NCI-H187 (cell line): ENCODE results near the gene CMIP.
"Not testable (repeated sequence)": the region's sequence is repeated elsewhere in the genome, so short reads cannot be mapped to it uniquely, and the experiment has no call there.

ENCODE experiments used
- DNase-seq, 2 experiments: peaks; one replicate each; lab custom pipeline; 2025; lab: John Stamatoyannopoulos, UW

The CMIP gene

DNA sequence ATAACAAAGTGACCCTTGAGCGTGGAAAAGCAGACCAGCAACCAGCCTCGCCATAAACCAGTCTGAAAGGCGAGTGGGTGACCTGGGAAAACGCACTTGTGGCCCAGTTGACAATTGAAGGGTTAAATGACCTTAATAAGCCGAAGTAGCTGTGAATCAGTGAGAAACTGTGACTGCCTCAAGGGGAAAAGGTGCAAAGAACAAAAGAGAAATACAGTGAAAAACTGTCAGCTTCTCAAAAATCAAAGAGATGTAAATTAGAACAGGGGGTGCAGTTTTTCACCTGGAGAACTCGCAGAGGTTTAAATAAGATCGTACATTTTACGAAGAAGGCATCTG, 124.1 kb downstream of the CMIP start:
- DNase-seq = no peak

GRCh38 chr16:81569361-81570034, 124.9 kb downstream of the CMIP start:
- DNase-seq = no peak

DNA sequence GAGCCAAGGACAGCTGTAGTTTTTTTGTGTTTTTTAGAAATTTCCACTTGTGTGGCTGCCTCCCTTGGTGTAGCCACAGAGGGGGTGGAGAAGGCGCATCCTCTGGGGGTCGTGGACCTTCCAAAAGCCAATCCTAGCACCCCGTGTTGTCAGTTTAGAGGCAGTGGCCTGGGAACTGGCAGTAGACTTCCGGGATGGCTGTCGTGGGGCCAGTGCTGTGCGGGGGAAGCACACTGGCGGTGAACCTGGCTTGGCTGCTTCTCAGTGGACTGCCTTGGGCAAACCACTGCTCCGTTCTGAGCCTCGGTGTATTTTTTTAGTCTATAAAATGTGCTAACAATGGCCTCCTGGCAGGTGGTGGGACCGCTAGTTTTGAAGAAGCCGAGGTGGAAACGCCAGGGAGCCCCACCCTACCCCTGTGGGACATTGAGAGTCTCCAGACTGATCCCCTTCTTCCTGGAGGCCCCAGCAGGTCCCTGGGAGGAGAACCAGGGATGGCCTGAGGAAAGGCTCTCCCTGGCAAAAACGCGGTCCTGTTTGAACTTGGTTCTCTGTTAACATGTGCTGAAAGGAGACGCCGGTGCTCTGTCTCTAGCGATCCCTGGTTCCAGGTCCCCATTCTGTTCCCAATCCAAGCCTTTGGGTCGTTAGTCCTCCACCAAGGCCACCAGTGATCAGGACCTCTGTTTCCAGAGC, 125.7 kb downstream of the CMIP start:
- no peak for DNase-seq

GRCh38 chr16:81571175-81571574, 126.6 kb downstream of the CMIP start:
- no peak for DNase-seq

DNA sequence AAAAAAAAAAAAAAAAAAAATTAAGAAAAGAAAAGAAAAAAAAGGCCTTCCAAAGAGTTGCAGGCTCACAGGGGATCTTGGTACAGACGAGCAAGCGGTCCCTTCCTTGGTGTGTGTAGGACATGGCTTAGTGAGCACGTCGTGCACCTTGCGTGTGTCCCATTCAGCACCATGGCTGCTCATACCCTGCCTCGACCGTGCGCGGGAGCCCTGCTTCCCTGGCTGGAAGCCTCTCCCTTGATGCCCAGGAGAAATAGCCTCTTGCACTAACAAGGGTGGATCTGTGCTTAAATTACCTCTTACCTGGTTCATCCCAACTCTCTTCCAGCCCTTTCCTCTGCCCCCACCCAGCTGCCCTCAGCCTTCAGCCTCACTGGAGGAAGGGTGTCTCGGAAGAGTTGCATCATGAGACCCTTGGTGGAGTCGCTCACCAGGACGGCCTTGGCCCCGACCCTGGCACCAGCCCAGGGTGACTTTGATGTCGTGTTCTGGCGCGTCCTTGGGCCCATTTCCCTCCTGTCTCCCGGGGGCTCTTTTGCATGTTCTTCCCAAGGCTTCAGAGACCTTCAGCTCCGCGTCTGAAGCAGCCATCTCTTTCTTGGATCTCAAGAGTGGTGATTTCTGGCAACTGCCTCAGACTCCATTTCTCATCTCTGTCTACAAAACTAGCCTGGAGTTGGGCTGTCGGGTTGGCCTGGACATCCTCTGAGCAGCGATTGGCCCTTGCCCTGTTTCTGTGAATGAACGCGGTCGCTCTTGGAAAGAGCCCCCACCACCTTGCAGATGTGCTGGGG, 127.2 kb downstream of the CMIP start:
- no peak for DNase-seq

DNA sequence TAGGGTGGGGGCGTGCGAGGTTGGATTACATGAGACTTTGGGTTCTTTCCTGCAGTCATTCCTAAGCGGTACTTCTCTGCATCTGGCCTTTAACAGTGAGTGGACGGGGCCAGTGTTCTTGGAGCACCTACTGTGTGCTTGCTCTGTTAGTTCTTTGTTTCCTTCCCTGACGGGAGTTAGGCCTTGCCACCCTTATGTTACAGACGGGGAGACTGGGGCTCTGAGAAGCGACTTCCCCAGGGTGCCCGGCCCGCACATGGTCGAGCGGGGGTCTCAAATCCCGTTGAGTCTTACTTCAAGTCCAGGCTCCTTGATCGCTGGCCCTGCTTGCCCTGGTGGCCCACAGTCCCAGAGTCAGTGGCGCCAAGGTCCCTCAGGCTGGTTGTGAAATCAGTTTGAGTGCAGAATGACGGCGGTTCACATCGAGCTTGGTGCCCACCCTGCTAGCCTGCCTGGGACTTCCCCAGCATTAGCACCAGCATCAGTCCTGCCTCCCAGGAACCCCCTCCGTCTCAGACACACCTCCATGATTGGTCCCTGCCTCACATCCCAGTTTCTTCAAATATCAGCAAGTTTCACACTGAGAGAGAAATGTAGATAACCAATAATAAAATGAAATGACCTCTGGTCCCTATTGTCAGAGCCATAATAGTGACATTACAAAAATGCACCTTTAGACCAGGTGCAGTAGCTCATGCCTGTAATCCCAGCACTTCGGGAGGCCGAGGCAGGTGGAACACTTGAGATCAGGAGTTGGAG, 128.0 kb downstream of the CMIP start:
- no peak for DNase-seq

GRCh38 chr16:81573533-81574020, 129.0 kb downstream of the CMIP start:
- DNase-seq = no peak

DNA sequence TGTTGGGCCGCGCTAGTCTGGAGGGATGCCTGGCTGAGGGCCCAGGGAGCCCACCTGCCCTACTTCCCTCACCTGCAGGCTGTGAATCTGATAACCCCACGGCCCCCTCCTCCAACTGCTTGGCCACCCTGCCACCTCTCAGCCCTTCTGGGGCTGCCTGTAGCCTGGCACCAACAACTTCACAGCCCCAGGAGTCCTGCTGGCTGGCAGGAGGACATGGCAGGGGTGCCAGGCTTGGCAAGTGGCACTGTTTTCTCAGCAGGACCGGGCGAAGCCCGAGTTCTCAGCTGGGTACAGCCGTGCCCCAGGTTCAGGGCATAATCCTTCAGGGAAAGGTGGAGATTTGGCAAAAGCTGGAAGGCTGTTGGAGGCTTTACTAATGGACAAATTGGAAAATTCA, 129.6 kb downstream of the CMIP start:
- DNase-seq = no peak

DNA sequence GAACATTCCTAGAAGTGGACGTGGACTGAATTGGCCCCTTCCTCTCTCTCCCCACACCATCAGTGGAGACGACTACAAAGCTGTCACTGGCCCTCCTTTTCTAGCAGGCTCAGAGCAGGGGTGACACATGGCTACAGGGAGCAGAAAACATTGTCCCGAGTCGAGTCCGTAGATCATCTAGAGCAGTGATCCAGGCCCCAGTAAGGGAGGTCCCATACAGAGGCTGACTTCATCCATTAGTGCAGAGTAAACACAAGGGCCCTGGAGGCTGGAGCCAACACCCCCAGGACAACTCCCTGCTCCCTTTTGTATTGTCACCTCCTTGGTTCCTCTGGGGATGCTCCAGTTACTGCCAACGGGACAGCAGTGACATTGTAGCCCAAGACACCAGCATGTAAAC, 130.7 kb downstream of the CMIP start:
- DNase-seq = no peak

DNA sequence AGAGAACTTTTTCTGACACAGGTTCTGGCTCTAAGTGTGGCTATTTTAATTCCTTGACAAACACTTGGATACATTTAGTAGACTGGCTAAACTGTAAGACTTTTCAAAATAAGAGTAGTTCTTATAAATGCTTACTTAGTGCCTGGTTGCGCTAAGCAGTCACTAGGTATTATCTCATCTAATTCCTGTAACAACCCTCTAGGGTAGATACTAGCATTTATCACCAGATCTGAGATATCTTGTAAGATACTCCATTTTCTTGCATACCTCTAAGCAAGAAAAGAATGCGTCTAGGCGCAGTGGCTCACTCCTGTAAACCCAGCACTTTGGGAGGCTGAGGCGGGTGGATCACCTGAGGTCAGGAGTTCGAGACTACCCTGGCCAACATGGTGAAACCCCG, 131.2 kb downstream of the CMIP start:
- no peak for DNase-seq

GRCh38 chr16:81576696-81577095, 132.1 kb downstream of the CMIP start:
- DNase-seq = no peak

- not testable (repeated sequence) for DNase-seq
These were observed 132.7 kb downstream of the CMIP start for GRCh38 chr16:81577272-81577671.

- no peak for DNase-seq
These were observed 133.5 kb downstream of the CMIP start for GRCh38 chr16:81578076-81578475.

DNA sequence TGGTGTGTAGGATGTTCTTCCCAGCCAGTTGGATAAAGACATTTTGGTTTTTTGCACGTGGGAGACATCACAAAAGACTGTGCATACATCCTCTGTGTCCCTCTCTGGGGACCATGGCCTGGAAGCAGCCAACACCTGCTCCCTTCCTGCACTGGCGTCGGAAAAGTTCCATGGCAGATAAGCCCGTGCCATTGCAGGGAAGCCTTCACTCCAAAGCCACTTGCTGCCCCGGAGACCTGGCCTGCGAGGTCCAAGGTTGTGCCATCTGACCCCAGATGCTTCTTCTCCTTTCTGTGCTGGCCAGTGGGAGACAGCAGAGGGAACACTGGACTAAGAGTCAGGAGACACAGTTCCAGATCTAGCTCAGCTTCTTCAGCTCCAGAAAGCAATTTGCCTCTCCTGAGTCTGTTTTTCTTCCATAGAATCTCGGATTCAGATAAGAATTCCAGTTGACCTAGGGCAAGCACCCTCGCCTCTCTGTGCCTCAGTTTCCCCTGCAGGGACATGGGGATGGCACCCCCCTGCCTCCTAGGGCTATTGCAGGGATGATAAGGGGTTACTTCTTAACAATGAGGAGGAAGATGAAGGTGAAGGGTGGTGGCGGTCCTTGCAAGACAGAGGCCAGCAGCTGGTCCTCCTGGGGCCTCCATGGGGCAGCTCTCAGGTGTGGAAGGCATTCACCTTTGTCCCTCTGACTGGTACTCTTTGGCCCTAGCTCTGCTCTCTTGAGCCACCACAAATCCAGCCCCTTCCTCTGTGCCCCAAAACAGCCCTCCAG, 134.2 kb downstream of the CMIP start:
- DNase-seq = no peak

DNA sequence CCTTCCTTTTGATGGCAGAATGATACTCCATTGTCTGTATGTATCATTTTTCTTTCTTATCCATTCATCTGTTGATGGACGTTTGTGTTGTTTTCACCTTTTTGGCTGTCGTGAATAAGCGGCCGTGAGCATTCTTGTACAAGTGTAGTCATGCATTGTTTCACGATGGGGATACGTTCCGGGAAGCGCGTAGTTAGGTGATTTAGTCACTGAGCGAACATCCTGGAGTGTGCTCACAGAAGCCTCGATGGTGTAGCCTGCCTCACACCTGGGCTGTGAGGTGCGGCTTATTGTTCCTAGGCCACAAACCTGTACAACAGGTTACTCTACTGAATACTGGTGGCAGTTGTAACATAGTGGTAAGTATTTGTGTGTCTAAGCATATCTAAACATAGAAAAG, 136.5 kb downstream of the CMIP start:
- DNase-seq = no peak

GRCh38 chr16:81582655-81583441, 138.2 kb downstream of the CMIP start:
- DNase-seq = no peak

- no peak for DNase-seq
These were observed 139.5 kb downstream of the CMIP start for GRCh38 chr16:81583893-81584631.

DNA sequence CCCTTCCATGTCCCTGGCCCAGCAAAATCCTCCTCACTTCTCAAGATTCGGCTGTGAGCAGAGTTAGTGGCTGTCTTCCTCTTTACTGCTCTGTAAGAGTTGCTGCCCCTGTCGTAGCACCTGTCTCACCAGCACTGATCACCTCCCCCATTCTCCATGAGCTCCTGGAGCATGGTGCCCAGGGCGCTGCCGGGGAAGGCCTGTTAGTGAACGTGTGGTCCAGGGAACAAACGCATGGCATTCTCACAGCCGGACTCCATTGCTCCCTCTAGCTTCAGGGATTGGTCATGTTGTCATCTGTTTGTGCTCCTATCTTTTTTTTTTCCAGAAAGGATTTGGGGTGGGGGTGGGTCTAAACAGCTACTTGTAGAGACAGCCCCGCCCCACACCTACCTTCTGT, 141.2 kb downstream of the CMIP start:
- no peak for DNase-seq

- no peak for DNase-seq
These were observed 141.8 kb downstream of the CMIP start for GRCh38 chr16:81586417-81586816.
